GM12872 (cell line): ENCODE results near the gene PITPNM3.

Experiments used
- TF ChIP-seq, protein P1 (sequence below): IDR thresholded peaks from 3 replicates; pipeline ENCODE4 v1.5.1; 2011; ENCODE audit warnings: low read depth, mild to moderate bottlenecking, low read length, moderate library complexity; ENCODE audit not compliant: insufficient read depth

Gene PITPNM3

DNA sequence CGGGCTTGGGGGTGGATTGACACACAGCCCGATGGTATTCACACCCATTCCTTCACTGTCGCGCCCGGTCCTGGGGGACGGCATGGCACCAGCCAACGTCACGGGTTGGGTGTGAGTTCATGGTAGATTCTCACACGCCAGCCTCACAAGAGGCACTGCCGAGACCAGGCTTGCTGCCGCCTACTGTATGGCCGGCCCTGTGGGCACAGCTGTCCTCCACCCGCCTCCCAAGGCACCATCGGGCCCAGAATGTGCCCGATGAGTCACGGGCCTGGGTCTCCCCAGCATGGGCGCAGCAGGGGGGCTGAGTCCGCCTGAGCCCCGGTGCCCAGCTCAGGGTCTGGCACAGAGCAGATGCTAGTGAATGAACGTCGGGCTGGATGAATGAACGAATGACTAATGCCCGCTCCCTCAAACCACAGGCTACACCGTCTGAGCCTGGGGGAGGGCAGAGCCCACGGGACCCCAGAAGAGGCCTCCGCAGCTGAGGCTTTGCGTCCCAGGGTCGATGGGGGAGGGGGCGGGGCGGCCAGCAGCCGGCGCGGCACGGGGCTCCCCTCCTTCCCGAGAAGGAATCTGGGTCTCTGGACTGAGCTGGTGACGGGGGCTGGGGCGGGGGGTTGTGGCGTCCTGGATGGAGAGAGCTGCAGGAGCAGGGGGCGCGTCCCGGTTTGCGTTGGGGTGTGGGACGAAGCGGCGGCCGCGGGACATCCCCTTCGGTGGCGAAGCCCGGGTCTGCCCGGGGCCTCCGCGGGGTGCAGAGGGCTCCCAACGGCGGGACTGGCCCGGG is 829 bp downstream of the PITPNM3 start:
- TF ChIP-seq, protein P1, sequence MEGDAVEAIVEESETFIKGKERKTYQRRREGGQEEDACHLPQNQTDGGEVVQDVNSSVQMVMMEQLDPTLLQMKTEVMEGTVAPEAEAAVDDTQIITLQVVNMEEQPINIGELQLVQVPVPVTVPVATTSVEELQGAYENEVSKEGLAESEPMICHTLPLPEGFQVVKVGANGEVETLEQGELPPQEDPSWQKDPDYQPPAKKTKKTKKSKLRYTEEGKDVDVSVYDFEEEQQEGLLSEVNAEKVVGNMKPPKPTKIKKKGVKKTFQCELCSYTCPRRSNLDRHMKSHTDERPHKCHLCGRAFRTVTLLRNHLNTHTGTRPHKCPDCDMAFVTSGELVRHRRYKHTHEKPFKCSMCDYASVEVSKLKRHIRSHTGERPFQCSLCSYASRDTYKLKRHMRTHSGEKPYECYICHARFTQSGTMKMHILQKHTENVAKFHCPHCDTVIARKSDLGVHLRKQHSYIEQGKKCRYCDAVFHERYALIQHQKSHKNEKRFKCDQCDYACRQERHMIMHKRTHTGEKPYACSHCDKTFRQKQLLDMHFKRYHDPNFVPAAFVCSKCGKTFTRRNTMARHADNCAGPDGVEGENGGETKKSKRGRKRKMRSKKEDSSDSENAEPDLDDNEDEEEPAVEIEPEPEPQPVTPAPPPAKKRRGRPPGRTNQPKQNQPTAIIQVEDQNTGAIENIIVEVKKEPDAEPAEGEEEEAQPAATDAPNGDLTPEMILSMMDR = no peak

DNA sequence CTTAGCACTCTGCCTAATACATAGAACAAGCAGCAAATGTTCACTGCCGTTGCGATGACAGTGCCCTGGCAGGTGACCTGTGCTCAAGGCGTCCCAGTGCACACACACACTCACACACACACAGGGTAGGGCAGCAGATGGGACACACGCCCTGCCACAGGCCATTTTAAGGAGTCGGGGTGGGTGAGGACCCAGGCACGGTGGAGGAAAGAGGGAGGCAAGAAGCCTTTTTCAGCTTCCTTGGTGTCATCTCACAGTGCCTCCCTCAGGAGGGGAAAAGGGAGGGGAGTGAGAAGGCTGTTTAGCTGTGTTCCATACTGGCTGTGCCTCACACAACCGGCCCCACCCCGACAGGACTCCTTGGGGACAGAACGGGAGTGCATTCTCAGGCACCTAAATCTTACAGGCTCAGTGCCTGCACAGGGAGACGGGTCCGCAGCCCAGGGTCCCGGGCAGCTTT is 1.5 kb downstream of the PITPNM3 start:
- TF ChIP-seq, protein P1 = no peak

DNA sequence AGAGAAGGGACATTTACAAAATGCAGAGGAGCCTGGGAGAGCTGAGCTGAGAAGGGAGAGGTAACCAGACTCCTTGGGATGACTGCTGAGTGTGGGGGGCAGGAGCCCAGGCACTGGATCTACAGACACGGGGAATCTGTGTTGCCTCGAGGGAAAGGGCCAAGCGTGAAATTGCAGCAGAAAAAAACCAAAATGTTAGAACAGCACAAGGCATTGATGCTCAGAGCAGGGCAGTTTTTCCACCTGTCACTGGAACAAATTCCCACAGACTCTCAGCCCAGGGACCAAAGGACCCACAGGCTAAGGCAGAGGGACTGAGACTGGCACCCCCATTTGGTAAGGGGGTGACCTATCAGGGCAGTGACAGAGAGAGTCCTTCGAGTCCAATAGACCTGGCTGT is 2.0 kb downstream of the PITPNM3 start:
- TF ChIP-seq, protein P1 = no peak

DNA sequence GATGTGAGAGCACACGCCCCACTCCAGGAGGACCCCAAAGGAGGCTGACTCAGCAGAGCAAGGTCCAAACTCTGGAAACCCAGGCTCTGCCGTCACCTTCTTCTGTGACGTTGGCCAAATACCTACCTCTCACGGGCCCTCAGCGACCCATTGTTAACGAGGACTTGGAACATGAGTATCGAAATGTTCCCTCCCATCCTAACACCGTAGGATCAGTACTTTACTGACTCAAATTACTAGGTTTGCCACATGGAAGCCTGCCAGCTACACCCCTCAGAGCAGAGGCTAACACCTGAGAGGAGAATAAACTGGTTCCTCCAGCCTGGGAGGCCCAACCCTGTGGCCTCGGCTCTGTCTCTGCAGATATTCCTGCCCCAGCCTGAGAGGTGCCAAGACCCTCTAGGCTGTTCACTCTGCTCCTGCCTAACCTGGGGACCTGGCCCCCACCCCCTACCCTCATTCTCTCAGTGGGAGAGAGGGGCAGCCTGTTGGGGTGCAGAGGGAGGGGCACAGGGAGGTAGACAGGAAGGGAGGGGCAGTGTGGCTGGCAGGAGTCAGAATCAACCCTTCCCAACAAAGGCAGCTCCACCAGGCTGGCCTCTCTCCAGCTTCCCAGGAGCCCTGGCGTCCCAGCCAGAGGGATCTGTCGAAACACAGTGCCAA is 4.4 kb downstream of the PITPNM3 start:
- TF ChIP-seq, protein P1 = no peak

DNA sequence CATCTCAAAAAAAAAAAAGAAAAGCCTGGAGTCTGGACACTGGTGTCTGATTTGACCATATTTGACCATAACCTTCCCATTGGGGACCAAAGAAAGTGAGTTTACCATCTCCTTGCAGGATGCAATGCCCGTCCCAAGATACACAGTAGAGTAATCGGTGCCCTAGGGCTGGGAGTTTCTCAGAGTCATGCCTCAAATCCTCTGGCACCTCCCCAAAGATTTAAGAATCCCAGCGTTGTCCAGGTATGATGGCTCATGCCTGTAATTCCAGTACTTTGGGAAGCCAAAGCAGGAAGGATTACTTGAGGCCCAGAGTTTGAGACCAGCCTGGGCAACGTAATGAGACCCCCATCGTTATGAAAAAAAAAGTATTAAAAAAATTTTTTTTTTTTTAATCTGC is 5.0 kb downstream of the PITPNM3 start:
- TF ChIP-seq, protein P1 = no peak

DNA sequence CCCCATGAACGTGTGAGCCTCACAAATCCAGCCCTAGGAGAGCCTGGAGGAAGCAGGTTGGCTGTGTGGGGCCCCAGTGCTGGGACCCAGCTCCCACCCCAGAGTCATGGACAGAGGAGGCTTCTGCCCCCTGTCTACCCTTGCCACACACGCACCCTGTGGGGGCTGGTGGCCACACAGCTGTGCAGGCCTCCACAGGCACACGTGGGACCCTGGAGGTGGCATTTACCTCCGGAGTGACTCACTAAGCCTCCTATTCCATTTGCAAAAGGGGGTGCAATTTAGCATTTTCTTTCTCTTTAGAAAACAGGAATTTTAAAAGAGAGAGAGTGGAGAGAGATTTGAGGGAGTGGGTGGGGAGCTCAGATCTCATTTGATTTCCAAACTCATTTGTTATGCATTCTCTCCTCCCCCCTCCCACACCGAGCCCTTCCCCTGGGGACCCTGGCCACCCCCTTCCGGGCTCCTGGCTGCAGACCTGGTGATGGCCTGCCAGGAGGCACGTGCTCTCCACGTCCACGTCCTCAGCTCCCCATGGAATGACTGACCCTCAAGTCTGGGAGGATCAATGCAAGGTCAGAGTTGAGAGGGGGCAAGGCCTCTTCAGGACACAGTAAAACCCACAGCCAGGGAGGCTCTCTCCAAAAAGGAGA is 6.8 kb downstream of the PITPNM3 start:
- TF ChIP-seq, protein P1 = no peak
